ENCODE results near the gene WIPF1. TPM values are rescaled to one million over a fixed set of nuclear protein-coding genes. Genes with fewer than 3 reads are reported as not detected.

WIPF1 gene
- total RNA-seq, 1 donor from 2014 or later, result 20.4 TPM

- H3K4me3 ChIP-seq, result no peak overlapping the region
- intact Hi-C loops (cut with DNase I), result no loop called here
- peaks cover 5% of the 10 kb centered on the region for H3K4me1 ChIP-seq
- H3K27me3 ChIP-seq, result no peaks in the 10 kb centered on the region
- no peak for TF ChIP-seq CTCF (IDR thresholded peaks at IDR 0.05)
- no peak for TF ChIP-seq POLR2A (IDR thresholded peaks at IDR 0.05)
- TF ChIP-seq POLR2AphosphoS5 (IDR thresholded peaks at IDR 0.05; ENCODE audit: insufficient read depth in 1 of 2, low read depth in 1 of 2), result no peak
- H3K27ac ChIP-seq, result no peak overlapping the region
- peaks cover 0 to 22% of the 10 kb centered on the region in 2 donors for H3K36me3 ChIP-seq
- H3K9me3 ChIP-seq, result no peaks in the 10 kb centered on the region
- DNase-seq (ENCODE audit: extremely low spot score in 2 of 2), result no peak
These were observed 33.9 kb downstream of the WIPF1 start for GRCh38 chr2:174563530-174564282.

- H3K4me3 ChIP-seq, result no peak overlapping the region
- no peak for DNase-seq (ENCODE audit: extremely low spot score in 2 of 2)
- H3K27ac ChIP-seq, result no peak overlapping the region
- TF ChIP-seq POLR2A (IDR thresholded peaks at IDR 0.05) (no peak), POLR2AphosphoS5 (IDR thresholded peaks at IDR 0.05; ENCODE audit: insufficient read depth in 1 of 2, low read depth in 1 of 2) (no peak), CTCF (IDR thresholded peaks at IDR 0.05) (no peak)
- H3K36me3 ChIP-seq, result peaks cover 0 to 6% of the 10 kb centered on the region in 2 donors
- H3K27me3 ChIP-seq, result no peaks in the 10 kb centered on the region
- intact Hi-C loops (cut with DNase I), result no loop called here
- H3K9me3 ChIP-seq, result no peaks in the 10 kb centered on the region
- H3K4me1 ChIP-seq, result peaks cover 5% of the 10 kb centered on the region
These were observed 35.6 kb downstream of the WIPF1 start for GRCh38 chr2:174561972-174562370.

- Histone ChIP-seq H3K4me1 (peaks cover 5% of the 10 kb centered on the region), H3K36me3 (peaks cover 0 to 3% of the 10 kb centered on the region in 2 donors), H3K9me3 (no peaks in the 10 kb centered on the region), H3K4me3 (no peak overlapping the region), H3K27me3 (no peaks in the 10 kb centered on the region), H3K27ac (peak overlapping the region; percentile 30)
- TF ChIP-seq CTCF (IDR thresholded peaks at IDR 0.05) (no peak), POLR2AphosphoS5 (IDR thresholded peaks at IDR 0.05; ENCODE audit: insufficient read depth in 1 of 2, low read depth in 1 of 2) (peak in 1 of 2 donors; percentile 59)
- no peak for DNase-seq (ENCODE audit: extremely low spot score in 2 of 2)
- intact Hi-C loops (cut with DNase I), result no loop called here
These were observed 36.2 kb downstream of the WIPF1 start for GRCh38 chr2:174561283-174561971.

GRCh38 chr2:174560737-174561136 lies 36.9 kb downstream of the WIPF1 start:
- Histone ChIP-seq H3K4me3 (no peak overlapping the region), H3K36me3 (peaks cover 0 to 3% of the 10 kb centered on the region in 2 donors), H3K4me1 (peaks cover 5% of the 10 kb centered on the region), H3K27me3 (no peaks in the 10 kb centered on the region), H3K27ac (peak overlapping the region; percentile 30), H3K9me3 (no peaks in the 10 kb centered on the region)
- no peak for TF ChIP-seq CTCF (IDR thresholded peaks at IDR 0.05)
- TF ChIP-seq POLR2AphosphoS5 (IDR thresholded peaks at IDR 0.05; ENCODE audit: insufficient read depth in 1 of 2, low read depth in 1 of 2), result no peak
- no peak for TF ChIP-seq POLR2A (IDR thresholded peaks at IDR 0.05)
- intact Hi-C loops (cut with DNase I), result no loop called here
- DNase-seq (ENCODE audit: extremely low spot score in 2 of 2), result no peak

GRCh38 chr2:174555998-174556397 lies 41.6 kb downstream of the WIPF1 start:
- Histone ChIP-seq H3K27ac (no peak overlapping the region), H3K4me3 (no peak overlapping the region), H3K9me3 (no peaks in the 10 kb centered on the region), H3K36me3 (no peaks in the 10 kb centered on the region), H3K4me1 (peaks cover 2% of the 10 kb centered on the region), H3K27me3 (no peaks in the 10 kb centered on the region)
- TF ChIP-seq POLR2A (IDR thresholded peaks at IDR 0.05), result no peak
- TF ChIP-seq CTCF (IDR thresholded peaks at IDR 0.05), result no peak
- no peak for TF ChIP-seq POLR2AphosphoS5 (IDR thresholded peaks at IDR 0.05; ENCODE audit: insufficient read depth in 1 of 2, low read depth in 1 of 2)
- intact Hi-C loops (cut with DNase I), result no loop called here
- no peak for DNase-seq (ENCODE audit: extremely low spot score in 2 of 2)
